ENCODE measurements around the gene ITPR2. TPM values are rescaled to one million over a fixed set of nuclear protein-coding genes. Genes with fewer than 3 reads are reported as not detected.

ITPR2 gene
- total RNA-seq, 2 donors from 2014 or later = 14.8 to 74.4 TPM

DNA sequence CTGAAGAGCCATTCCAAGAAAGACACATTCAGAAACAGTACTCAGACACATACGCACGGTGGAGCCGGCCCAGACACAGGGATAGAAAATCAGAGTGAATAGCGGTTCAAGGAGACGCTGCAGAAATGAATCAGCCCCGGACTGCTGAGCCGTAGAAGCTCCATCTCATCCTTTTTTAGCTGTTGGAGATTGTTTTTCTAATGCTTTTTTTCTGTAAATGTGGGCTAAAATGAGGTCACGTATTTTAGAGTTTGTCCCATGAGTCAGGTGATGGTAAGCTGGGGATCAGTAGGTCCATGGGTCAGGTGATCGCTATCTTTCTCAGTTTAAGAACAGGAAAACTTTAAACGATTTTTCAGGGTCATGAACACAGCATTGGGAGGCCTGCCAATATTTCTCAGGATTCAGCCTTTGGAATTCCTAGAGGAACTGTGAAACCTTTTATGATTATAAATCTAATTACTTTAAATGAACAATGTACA lies 202.4 kb downstream of the ITPR2 start:
- Histone ChIP-seq H3K4me3 (ENCODE audit: low read length) (no peak overlapping the region), H3K4me1 (ENCODE audit: control insufficient read depth, insufficient read depth, low read length) (no peaks in the 10 kb centered on the region), H3K9me3 (ENCODE audit: control insufficient read depth, low read length) (no peaks in the 10 kb centered on the region), H3K36me3 (ENCODE audit: control insufficient read depth, insufficient read depth, low read length) (no peaks in the 10 kb centered on the region), H3K27me3 (ENCODE audit: control insufficient read depth, insufficient read depth, low read length, poor library complexity, severe bottlenecking) (no peaks in the 10 kb centered on the region), H3K9ac (ENCODE audit: extremely low read depth, low read length, poor library complexity, severe bottlenecking) (no peak overlapping the region), H3K27ac (ENCODE audit: low read depth, low read length) (no peak overlapping the region)
- TF ChIP-seq, protein P1, sequence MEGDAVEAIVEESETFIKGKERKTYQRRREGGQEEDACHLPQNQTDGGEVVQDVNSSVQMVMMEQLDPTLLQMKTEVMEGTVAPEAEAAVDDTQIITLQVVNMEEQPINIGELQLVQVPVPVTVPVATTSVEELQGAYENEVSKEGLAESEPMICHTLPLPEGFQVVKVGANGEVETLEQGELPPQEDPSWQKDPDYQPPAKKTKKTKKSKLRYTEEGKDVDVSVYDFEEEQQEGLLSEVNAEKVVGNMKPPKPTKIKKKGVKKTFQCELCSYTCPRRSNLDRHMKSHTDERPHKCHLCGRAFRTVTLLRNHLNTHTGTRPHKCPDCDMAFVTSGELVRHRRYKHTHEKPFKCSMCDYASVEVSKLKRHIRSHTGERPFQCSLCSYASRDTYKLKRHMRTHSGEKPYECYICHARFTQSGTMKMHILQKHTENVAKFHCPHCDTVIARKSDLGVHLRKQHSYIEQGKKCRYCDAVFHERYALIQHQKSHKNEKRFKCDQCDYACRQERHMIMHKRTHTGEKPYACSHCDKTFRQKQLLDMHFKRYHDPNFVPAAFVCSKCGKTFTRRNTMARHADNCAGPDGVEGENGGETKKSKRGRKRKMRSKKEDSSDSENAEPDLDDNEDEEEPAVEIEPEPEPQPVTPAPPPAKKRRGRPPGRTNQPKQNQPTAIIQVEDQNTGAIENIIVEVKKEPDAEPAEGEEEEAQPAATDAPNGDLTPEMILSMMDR (conservative IDR thresholded peaks at IDR 0.05) = no peak
- Mint-ChIP-seq H3K36me3 (ENCODE audit: low read depth) (peaks cover 21% of the 10 kb centered on the region), H3K27ac (peak overlapping the region; percentile 8), H3K27me3 (ENCODE audit: insufficient read depth) (no peaks in the 10 kb centered on the region), H3K4me1 (peaks cover 8% of the 10 kb centered on the region), H3K9me3 (no peaks in the 10 kb centered on the region), H3K4me3 (no peak overlapping the region)
- DNase-seq = no peak
- 92 to 94% methylated on average over 7 to 10 of the region's 10 CpGs for WGBS, 2 experiments (ENCODE audit: insufficient coverage in 1 of 2, insufficient read length in 1 of 2)

DNA sequence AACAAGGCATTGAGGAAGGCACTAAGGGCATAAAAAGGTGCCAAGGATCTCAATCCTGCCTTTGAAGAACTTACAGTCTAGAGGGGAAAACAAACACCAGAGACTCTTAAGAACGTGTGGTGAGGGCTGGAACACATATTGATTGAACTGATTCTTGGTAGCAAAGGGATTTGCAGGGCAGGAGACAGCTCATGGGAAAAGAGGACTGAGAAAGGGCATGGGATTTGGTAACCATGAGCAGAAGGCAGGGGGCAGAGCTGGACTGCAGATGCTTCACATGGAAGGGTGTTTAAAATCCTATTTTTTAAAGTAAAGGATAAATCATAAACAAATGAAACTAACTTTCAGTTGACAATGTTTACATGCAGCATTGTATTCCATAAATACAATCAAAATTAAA lies 203.1 kb downstream of the ITPR2 start:
- TF ChIP-seq, protein P1 (conservative IDR thresholded peaks at IDR 0.05) = peak; percentile 81
- 31 to 47% methylated on average over 1 of the region's 1 CpG for WGBS, 2 experiments (ENCODE audit: insufficient coverage in 1 of 2, insufficient read length in 1 of 2)
- Histone ChIP-seq H3K9ac (ENCODE audit: extremely low read depth, low read length, poor library complexity, severe bottlenecking) (no peak overlapping the region), H3K9me3 (ENCODE audit: control insufficient read depth, low read length) (no peaks in the 10 kb centered on the region), H3K36me3 (ENCODE audit: control insufficient read depth, insufficient read depth, low read length) (no peaks in the 10 kb centered on the region), H3K27ac (ENCODE audit: low read depth, low read length) (no peak overlapping the region), H3K4me3 (ENCODE audit: low read length) (no peak overlapping the region), H3K4me1 (ENCODE audit: control insufficient read depth, insufficient read depth, low read length) (no peaks in the 10 kb centered on the region), H3K27me3 (ENCODE audit: control insufficient read depth, insufficient read depth, low read length, poor library complexity, severe bottlenecking) (no peaks in the 10 kb centered on the region)
- Mint-ChIP-seq H3K36me3 (ENCODE audit: low read depth) (peaks cover 23% of the 10 kb centered on the region), H3K4me3 (no peak overlapping the region), H3K27ac (peak overlapping the region; percentile 36), H3K9me3 (no peaks in the 10 kb centered on the region), H3K27me3 (ENCODE audit: insufficient read depth) (no peaks in the 10 kb centered on the region), H3K4me1 (peaks cover 7% of the 10 kb centered on the region)
- DNase-seq = no peak

DNA sequence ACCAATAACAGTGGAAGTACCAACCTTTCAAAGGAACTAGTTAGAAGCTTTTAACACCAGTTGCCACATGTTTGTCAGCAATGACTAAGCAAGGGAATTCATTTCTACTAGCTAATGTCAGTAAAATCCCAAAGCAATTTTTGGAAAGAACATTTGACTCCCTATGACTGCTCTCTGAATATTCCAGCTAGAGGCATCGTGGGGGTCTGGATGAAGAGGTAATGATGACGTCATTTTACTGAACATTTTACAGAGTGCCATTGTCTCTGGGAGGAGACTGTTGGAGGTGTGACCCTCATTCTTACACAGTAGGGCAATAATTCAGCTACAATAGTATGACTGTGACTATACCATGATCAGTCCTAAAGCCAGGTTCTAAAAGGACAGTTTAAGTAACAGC lies 204.8 kb downstream of the ITPR2 start:
- TF ChIP-seq, protein P1 (conservative IDR thresholded peaks at IDR 0.05) = no peak
- no peaks in the 10 kb centered on the region for H3K4me1 ChIP-seq (ENCODE audit: control insufficient read depth, insufficient read depth, low read length)
- Mint-ChIP-seq H3K27me3 (ENCODE audit: insufficient read depth) (no peaks in the 10 kb centered on the region), H3K4me1 (peaks cover 1% of the 10 kb centered on the region), H3K27ac (no peak overlapping the region), H3K36me3 (ENCODE audit: low read depth) (peaks cover 25% of the 10 kb centered on the region), H3K9me3 (no peaks in the 10 kb centered on the region), H3K4me3 (no peak overlapping the region)
- H3K27me3 ChIP-seq (ENCODE audit: control insufficient read depth, insufficient read depth, low read length, poor library complexity, severe bottlenecking) = no peaks in the 10 kb centered on the region
- WGBS, 2 experiments (ENCODE audit: insufficient coverage in 1 of 2, insufficient read length in 1 of 2) = 95 to 100% methylated on average over 1 to 2 of the region's 2 CpGs
- no peak overlapping the region for H3K27ac ChIP-seq (ENCODE audit: low read depth, low read length)
- no peak for DNase-seq
- H3K9ac ChIP-seq (ENCODE audit: extremely low read depth, low read length, poor library complexity, severe bottlenecking) = no peak overlapping the region
- no peaks in the 10 kb centered on the region for H3K9me3 ChIP-seq (ENCODE audit: control insufficient read depth, low read length)
- no peak overlapping the region for H3K4me3 ChIP-seq (ENCODE audit: low read length)
- no peaks in the 10 kb centered on the region for H3K36me3 ChIP-seq (ENCODE audit: control insufficient read depth, insufficient read depth, low read length)

All from endodermal cell (in vitro differentiated cells).